Jurkat, Clone E6-1 (cell line): ENCODE results near the gene BMP7.

Source experiments
- DNase-seq: peaks from one replicate; pipeline ENCODE4 v3.0.0-alpha.2; 2011; ENCODE audit warnings: low read depth, low spot score
- H3K4me3 ChIP-seq: 2 replicates; pipeline ENCODE4 v1.5.1; 2011; ENCODE audit warnings: mild to moderate bottlenecking, low read length, control low read depth, moderate library complexity

BMP7 gene

GRCh38 chr20:57220337-57221145 lies 45.9 kb downstream of the BMP7 start:
- no peak for DNase-seq
- H3K4me3 ChIP-seq, result no peak overlapping the region

GRCh38 chr20:57219071-57219677 lies 47.3 kb downstream of the BMP7 start:
- DNase-seq, result no peak
- H3K4me3 ChIP-seq, result no peak overlapping the region

GRCh38 chr20:57218489-57218888 lies 48.0 kb downstream of the BMP7 start:
- no peak overlapping the region for H3K4me3 ChIP-seq
- DNase-seq, result no peak

GRCh38 chr20:57217802-57218201 lies 48.6 kb downstream of the BMP7 start:
- no peak overlapping the region for H3K4me3 ChIP-seq
- no peak for DNase-seq

- H3K4me3 ChIP-seq, result no peak overlapping the region
- no peak for DNase-seq
Observed at GRCh38 chr20:57216669-57217068, 49.8 kb downstream of the BMP7 start.

GRCh38 chr20:57215826-57216471 lies 50.5 kb downstream of the BMP7 start:
- DNase-seq, result no peak
- H3K4me3 ChIP-seq, result no peak overlapping the region

GRCh38 chr20:57215426-57215825 lies 51.0 kb downstream of the BMP7 start:
- H3K4me3 ChIP-seq, result no peak overlapping the region
- DNase-seq, result no peak

GRCh38 chr20:57214948-57215347 lies 51.5 kb downstream of the BMP7 start:
- no peak overlapping the region for H3K4me3 ChIP-seq
- DNase-seq, result no peak

GRCh38 chr20:57214427-57214826 lies 52.0 kb downstream of the BMP7 start:
- DNase-seq, result no peak
- no peak overlapping the region for H3K4me3 ChIP-seq

- DNase-seq, result no peak
Observed at GRCh38 chr20:57213924-57214323, 52.5 kb downstream of the BMP7 start.

GRCh38 chr20:57213291-57213690 lies 53.1 kb downstream of the BMP7 start:
- no peak overlapping the region for H3K4me3 ChIP-seq
- DNase-seq, result no peak

More at GRCh38 chr20:57213924-57214323, 52.5 kb downstream of the BMP7 start:
- no peak overlapping the region for H3K4me3 ChIP-seq

GRCh38 chr20:57212534-57213276 lies 53.7 kb downstream of the BMP7 start:
- H3K4me3 ChIP-seq, result no peak overlapping the region
- no peak for DNase-seq

- no peak overlapping the region for H3K4me3 ChIP-seq
- no peak for DNase-seq
Observed at GRCh38 chr20:57211908-57212533, 54.4 kb downstream of the BMP7 start.

- no peak overlapping the region for H3K4me3 ChIP-seq
- DNase-seq, result no peak
Observed at GRCh38 chr20:57211406-57211805, 55.0 kb downstream of the BMP7 start.

- DNase-seq, result no peak
- no peak overlapping the region for H3K4me3 ChIP-seq
Observed at GRCh38 chr20:57210911-57211280, 55.5 kb downstream of the BMP7 start.

- no peak for DNase-seq
- H3K4me3 ChIP-seq, result no peak overlapping the region
Observed at GRCh38 chr20:57210054-57210910, 56.2 kb downstream of the BMP7 start.

- no peak overlapping the region for H3K4me3 ChIP-seq
- no peak for DNase-seq
Observed at GRCh38 chr20:57209413-57209812, 57.0 kb downstream of the BMP7 start.

- DNase-seq, result no peak
- no peak overlapping the region for H3K4me3 ChIP-seq
Observed at GRCh38 chr20:57208198-57208597, 58.2 kb downstream of the BMP7 start.
